GM10248 (cell line): Measurements from ENCODE around the gene CUX1.

Experiments used
- CTCF ChIA-PET: fragments of 300-600 bp; sonication (Branson Sonifier 250); formaldehyde crosslinking; extraction: SDS; loops from one replicate; lab custom pipeline; 2021; ENCODE audit warnings: antibody characterized with exemption; lab: Yijun Ruan, JAX
- POLR2A ChIA-PET: fragments of 350-650 bp; sonication (Branson Sonifier 250); formaldehyde crosslinking; extraction: SDS; loops from one replicate; lab custom pipeline; 2020; ENCODE audit warnings: antibody characterized with exemption; lab: Yijun Ruan, JAX
- DNase-seq: peaks from one replicate; pipeline ENCODE4 v3.0.0; 2012; ENCODE audit errors: extremely low spot score
- CTCF ChIP-seq: IDR thresholded peaks from 2 replicates; pipeline ENCODE4 v1.5.1; 2012; ENCODE audit warnings: mild to moderate bottlenecking, low read depth; ENCODE audit errors: extremely low read depth, missing control alignments, control extremely low read depth

CUX1 gene

GRCh38 chr7:101915000-101915399 lies 97.6 kb downstream of the CUX1 start:
- CTCF ChIA-PET = interaction anchor here (1.3 kb wide), 1 partner anchor 20 kb away, joined by 3 read pairs; no protein-coding TSS in a partner anchor
- DNase-seq = no peak
- POLR2A ChIA-PET = no interaction called here

DNA sequence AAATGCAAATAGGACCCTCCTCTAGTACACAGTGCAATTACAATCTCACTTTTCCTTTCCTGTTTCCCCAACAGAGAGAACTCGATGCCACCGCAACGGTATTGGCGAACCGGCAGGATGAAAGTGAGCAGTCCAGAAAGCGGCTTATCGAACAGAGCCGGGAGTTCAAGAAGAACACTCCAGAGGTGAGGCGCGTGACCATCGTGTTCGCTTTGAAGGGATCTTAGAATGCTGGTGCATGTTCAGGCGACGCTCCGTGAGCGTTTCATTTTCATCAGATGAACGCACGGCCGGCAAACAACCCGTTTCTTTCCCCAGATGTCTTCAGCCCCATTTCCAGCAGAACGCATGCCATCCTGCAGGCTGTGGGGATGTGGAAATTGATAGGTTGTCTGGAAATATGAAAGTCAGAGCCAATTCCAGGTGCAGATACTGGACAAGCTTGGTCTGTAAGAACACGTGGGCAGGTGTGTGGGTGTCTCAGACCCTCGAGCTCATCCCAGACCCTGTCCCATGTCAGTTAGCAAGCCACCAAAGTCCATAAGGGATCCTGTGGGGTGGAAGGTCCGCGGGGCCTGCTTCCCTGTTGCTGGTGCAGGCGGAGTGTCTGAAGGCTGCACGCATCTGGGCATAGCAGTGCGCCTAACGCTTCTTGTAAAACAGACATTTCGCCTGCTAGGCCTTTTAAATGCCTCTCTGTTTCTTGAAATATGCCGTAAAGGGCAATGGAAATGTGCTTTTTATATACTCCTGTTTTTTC lies 98.8 kb downstream of the CUX1 start:
- POLR2A ChIA-PET = no interaction called here
- TF ChIP-seq CTCF = no peak
- DNase-seq = no peak
- CTCF ChIA-PET = interaction anchor here (0.6 to 1.3 kb wide), 2 partner anchors 21 to 299 kb away, joined by 3 read pairs; no protein-coding TSS in a partner anchor

More at GRCh38 chr7:101915000-101915399, 97.6 kb downstream of the CUX1 start:
- TF ChIP-seq CTCF = no peak

DNA sequence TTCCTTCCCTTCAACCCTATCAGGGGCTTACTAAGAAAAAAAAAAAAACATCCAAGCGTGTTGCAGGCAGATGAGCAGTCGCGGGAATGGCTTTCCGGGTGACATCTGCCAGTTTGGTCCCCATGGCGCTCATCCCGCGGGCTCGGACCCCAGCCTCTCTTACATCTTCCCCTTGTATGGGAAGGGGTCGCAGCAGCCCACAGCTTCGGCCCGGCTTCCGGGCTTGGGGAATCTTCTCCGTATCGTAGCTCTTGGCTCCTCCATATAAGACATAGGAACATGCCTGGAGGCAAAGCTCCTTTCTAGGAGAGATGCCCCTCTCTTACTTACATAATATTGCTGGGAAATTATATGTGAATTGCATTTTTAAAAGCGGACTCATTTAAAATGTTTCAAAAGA lies 99.5 kb downstream of the CUX1 start:
- TF ChIP-seq CTCF = no peak
- CTCF ChIA-PET = interaction anchor here (0.7 kb wide), 1 partner anchor 17 kb away, joined by 5 read pairs; no protein-coding TSS in a partner anchor
- no peak for DNase-seq
- POLR2A ChIA-PET = no interaction called here

DNA sequence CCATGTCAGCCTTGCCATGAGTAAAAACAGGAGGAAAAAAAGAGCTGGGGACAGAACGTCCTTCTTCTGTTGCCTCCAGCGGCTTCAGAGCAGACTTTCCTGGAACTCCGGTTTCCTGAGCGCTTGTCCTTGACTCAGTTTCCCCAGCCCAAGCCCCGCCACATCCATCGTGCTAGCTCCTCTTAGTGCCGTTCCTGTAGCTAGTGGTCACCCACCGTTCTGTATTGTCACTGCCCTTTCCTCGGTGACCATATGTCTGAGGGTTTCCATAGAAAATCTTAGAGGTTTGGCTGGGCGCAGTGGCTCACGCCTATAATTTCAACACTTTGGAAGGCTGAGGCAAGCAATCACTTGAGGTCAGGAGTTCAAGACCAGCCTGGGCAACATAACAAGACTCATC lies 100.1 kb downstream of the CUX1 start:
- no peak for DNase-seq
- POLR2A ChIA-PET = no interaction called here
- no peak for TF ChIP-seq CTCF
- CTCF ChIA-PET = interaction anchor here (0.7 kb wide), 1 partner anchor 18 kb away, joined by 5 read pairs; no protein-coding TSS in a partner anchor

GRCh38 chr7:101918426-101918825 lies 101.0 kb downstream of the CUX1 start:
- POLR2A ChIA-PET = no interaction called here
- no peak for DNase-seq
- CTCF ChIA-PET = no interaction called here
- TF ChIP-seq CTCF = no peak

DNA sequence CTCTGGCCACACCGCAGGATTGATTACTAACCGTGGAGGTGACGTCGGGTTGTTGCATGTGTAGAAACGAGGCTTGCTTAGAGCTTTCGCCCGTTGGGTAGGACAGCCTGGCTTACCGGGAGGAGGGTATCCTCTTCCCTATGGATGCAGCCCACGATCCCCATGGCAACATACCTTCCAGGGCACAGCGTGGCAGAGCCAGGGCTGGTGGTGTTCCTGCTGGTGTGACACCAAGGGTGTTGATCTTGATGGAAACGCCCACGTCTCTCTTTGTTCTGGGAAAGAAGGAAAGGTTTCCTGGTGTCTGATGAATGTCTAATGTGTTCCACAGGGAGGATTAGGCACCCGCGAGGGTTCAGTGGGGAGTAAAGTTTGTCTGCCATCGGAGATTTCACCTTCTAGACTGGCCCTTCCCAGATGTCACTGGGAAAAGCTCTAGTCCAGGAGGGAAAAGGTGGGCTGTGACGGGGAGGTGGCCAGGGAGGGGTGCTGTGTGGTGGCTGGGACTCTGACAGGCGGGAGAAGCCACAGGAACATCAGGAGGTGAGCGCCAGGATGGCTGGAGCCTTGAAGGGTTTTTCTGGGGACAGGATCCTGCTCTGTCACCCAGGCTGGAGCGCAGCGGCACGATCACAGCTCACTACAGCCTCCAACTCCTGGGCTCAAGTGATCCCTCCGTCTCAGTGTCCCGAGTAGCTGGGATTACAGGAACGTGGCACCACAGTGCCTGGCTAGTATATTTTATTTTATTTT lies 102.1 kb downstream of the CUX1 start:
- POLR2A ChIA-PET = no interaction called here
- DNase-seq = no peak
- CTCF ChIA-PET = no interaction called here
- TF ChIP-seq CTCF = no peak
